ENCODE measurements around the gene SLC13A3. TPM values are rescaled to one million over a fixed set of nuclear protein-coding genes. Genes with fewer than 3 reads are reported as not detected.

The SLC13A3 gene
- total RNA-seq, 1 experiment from 2014 or later: 0.39 TPM

GRCh38 chr20:46641424-46641823, 9.8 kb downstream of the SLC13A3 start:
- no peak for DNase-seq
- no peak overlapping the region for H3K4me3 Mint-ChIP-seq (ENCODE audit: unreplicated experiment)
- H3K4me1 Mint-ChIP-seq (ENCODE audit: low read depth, unreplicated experiment): no peaks in the 10 kb centered on the region
- H3K27ac Mint-ChIP-seq (ENCODE audit: unreplicated experiment): no peak overlapping the region
- H3K36me3 ChIP-seq (ENCODE audit: control insufficient read depth, insufficient read depth, low read length): no peaks in the 10 kb centered on the region
- POLR2A ChIA-PET: no interaction called here
- intact Hi-C loops (cut with micrococcal nuclease; ENCODE audit: unreplicated experiment): no loop called here
- H3K36me3 Mint-ChIP-seq (ENCODE audit: insufficient read depth, unreplicated experiment): no peaks in the 10 kb centered on the region
- peaks cover 10% of the 10 kb centered on the region for H3K27me3 Mint-ChIP-seq (ENCODE audit: insufficient read depth, unreplicated experiment)
- no peaks in the 10 kb centered on the region for H3K4me1 ChIP-seq
- BruUV-seq (replicated peaks): no TSS peak
- H3K27me3 ChIP-seq (replicated peaks; ENCODE audit: control insufficient read depth, insufficient read depth, low read length): no peaks in the 10 kb centered on the region
- CTCF ChIA-PET: no interaction called here
- H3K9me3 Mint-ChIP-seq (ENCODE audit: unreplicated experiment): no peaks in the 10 kb centered on the region
- TF ChIP-seq, protein P1, sequence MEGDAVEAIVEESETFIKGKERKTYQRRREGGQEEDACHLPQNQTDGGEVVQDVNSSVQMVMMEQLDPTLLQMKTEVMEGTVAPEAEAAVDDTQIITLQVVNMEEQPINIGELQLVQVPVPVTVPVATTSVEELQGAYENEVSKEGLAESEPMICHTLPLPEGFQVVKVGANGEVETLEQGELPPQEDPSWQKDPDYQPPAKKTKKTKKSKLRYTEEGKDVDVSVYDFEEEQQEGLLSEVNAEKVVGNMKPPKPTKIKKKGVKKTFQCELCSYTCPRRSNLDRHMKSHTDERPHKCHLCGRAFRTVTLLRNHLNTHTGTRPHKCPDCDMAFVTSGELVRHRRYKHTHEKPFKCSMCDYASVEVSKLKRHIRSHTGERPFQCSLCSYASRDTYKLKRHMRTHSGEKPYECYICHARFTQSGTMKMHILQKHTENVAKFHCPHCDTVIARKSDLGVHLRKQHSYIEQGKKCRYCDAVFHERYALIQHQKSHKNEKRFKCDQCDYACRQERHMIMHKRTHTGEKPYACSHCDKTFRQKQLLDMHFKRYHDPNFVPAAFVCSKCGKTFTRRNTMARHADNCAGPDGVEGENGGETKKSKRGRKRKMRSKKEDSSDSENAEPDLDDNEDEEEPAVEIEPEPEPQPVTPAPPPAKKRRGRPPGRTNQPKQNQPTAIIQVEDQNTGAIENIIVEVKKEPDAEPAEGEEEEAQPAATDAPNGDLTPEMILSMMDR (IDR thresholded peaks at IDR 0.05; ENCODE audit: insufficient read depth in 1 of 2, low read depth in 1 of 2, low read length in 1 of 2, severe bottlenecking in 1 of 2, unreplicated experiment in 1 of 2): no peak
- H3K9me3 ChIP-seq: no peaks in the 10 kb centered on the region
- H3K4me3 ChIP-seq (ENCODE audit: low read depth, low read length): no peak overlapping the region

DNA sequence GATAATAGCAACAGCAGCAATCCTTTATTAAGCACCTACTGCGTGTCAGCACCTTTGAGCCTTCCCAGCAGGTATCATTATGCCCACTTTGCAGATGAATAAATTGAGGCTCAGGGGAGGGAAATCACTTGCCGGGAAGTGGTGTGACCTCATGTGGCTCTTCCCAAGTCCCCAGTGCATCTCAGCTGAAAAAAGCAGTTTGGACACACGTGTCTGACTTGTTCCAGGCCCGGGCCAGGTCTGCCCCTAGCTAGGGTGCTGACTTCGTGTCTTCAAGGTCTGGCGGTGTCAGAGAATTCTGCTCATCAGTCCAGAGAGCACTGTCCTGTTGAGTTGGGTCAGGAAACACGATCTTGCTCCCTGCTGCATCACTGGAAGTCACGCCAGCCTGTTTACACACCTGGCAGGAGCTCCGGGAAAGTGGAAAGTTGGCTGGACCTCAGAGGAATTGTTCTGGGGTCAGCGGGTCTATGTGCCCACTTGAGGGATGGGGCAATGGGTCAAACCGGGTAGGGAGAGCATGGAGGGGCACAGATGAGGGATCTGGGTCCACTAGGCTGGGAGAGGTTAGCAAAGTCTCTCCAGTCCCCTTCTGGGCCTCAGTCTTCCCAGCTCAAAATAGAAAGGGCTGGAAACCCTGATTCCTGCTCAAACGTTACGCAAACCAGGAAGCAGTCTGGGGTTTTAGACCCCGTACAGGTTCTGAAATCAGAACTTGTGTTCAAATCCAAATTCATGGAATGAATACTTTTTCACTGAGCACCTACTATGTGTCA, 10.5 kb downstream of the SLC13A3 start:
- Mint-ChIP-seq H3K36me3 (ENCODE audit: insufficient read depth, unreplicated experiment) (no peaks in the 10 kb centered on the region), H3K4me1 (ENCODE audit: low read depth, unreplicated experiment) (peaks cover 6% of the 10 kb centered on the region), H3K4me3 (ENCODE audit: unreplicated experiment) (no peak overlapping the region), H3K27ac (ENCODE audit: unreplicated experiment) (no peak overlapping the region), H3K9me3 (ENCODE audit: unreplicated experiment) (no peaks in the 10 kb centered on the region), H3K27me3 (ENCODE audit: insufficient read depth, unreplicated experiment) (peaks cover 10% of the 10 kb centered on the region)
- no TSS peak for BruUV-seq (replicated peaks)
- Histone ChIP-seq H3K9me3 (no peaks in the 10 kb centered on the region), H3K36me3 (ENCODE audit: control insufficient read depth, insufficient read depth, low read length) (no peaks in the 10 kb centered on the region), H3K27me3 (replicated peaks; ENCODE audit: control insufficient read depth, insufficient read depth, low read length) (no peaks in the 10 kb centered on the region), H3K4me1 (peaks cover 5% of the 10 kb centered on the region; the same call in 1 of the 2 replicates), H3K4me3 (ENCODE audit: low read depth, low read length) (no peak overlapping the region)
- intact Hi-C loops (cut with micrococcal nuclease; ENCODE audit: unreplicated experiment): no loop called here
- POLR2A ChIA-PET: no interaction called here
- TF ChIP-seq, protein P1 (IDR thresholded peaks at IDR 0.05; ENCODE audit: insufficient read depth in 1 of 2, low read depth in 1 of 2, low read length in 1 of 2, severe bottlenecking in 1 of 2, unreplicated experiment in 1 of 2): no peak
- DNase-seq: no peak
- CTCF ChIA-PET: interaction anchor here (0.6 kb wide), 1 partner anchor 18 kb away, joined by 3 read pairs; no protein-coding TSS in a partner anchor

DNA sequence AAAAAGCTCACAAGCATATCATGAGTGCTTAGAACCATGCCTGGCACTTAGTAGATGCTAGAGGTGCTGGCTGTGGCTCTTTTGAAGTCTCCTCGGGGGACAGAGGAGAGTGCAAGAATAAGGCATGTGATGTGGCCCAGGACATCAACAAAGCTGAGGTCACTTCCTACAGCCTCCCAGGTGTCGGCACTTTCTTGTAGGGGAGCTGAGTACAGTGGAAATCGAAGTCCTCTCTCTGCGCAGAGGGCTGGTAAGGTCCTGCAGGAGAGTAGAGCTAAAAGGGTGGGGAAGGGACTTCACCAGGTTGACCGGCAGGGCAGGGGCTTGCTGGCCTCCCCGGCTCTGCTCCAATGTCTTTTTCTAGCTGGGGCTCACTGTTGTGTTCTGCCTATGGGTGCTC, 11.2 kb downstream of the SLC13A3 start:
- POLR2A ChIA-PET: no interaction called here
- DNase-seq: no peak
- no peaks in the 10 kb centered on the region for H3K36me3 ChIP-seq (ENCODE audit: control insufficient read depth, insufficient read depth, low read length)
- H3K27ac Mint-ChIP-seq (ENCODE audit: unreplicated experiment): no peak overlapping the region
- no peak overlapping the region for H3K4me3 ChIP-seq (ENCODE audit: low read depth, low read length)
- no peaks in the 10 kb centered on the region for H3K36me3 Mint-ChIP-seq (ENCODE audit: insufficient read depth, unreplicated experiment)
- no peak overlapping the region for H3K4me3 Mint-ChIP-seq (ENCODE audit: unreplicated experiment)
- H3K9me3 Mint-ChIP-seq (ENCODE audit: unreplicated experiment): no peaks in the 10 kb centered on the region
- TF ChIP-seq, protein P1 (IDR thresholded peaks at IDR 0.05; ENCODE audit: insufficient read depth in 1 of 2, low read depth in 1 of 2, low read length in 1 of 2, severe bottlenecking in 1 of 2, unreplicated experiment in 1 of 2): no peak
- CTCF ChIA-PET: interaction anchor here (0.6 kb wide), 1 partner anchor 18 kb away, joined by 3 read pairs; no protein-coding TSS in a partner anchor
- H3K9me3 ChIP-seq: peaks cover 4% of the 10 kb centered on the region; the same call in 1 of the 2 replicates
- H3K27me3 Mint-ChIP-seq (ENCODE audit: insufficient read depth, unreplicated experiment): peaks cover 8% of the 10 kb centered on the region
- intact Hi-C loops (cut with micrococcal nuclease; ENCODE audit: unreplicated experiment): no loop called here
- peaks cover 12% of the 10 kb centered on the region for H3K4me1 Mint-ChIP-seq (ENCODE audit: low read depth, unreplicated experiment)
- BruUV-seq (replicated peaks): no TSS peak
- H3K27me3 ChIP-seq (replicated peaks; ENCODE audit: control insufficient read depth, insufficient read depth, low read length): no peaks in the 10 kb centered on the region
- H3K4me1 ChIP-seq: peaks cover 12% of the 10 kb centered on the region
